ENCODE results near the gene AOPEP. TPM values are rescaled to one million over a fixed set of nuclear protein-coding genes. Genes with fewer than 3 reads are reported as not detected.
"Not testable (repeated sequence)": the region's sequence is repeated elsewhere in the genome, so short reads cannot be mapped to it uniquely, and the experiment has no call there.

Gene AOPEP
- total RNA-seq, 1 experiment from 2014 or later, result 39.6 TPM

- Histone ChIP-seq H3K4me3 (no peak overlapping the region), H3K36me3 (peaks cover 2% of the 10 kb centered on the region), H3K27ac (no peak overlapping the region), H3K9me3 (replicated peaks) (no peaks in the 10 kb centered on the region), H3K4me1 (replicated peaks) (peaks cover 26% of the 10 kb centered on the region), H3K27me3 (replicated peaks) (no peaks in the 10 kb centered on the region)
- no peak for DNase-seq (ENCODE audit: low read depth in 1 of 2, low spot score in 2 of 2)
These were observed 223.6 kb downstream of the AOPEP start for GRCh38 chr9:94950040-94950578.

DNA sequence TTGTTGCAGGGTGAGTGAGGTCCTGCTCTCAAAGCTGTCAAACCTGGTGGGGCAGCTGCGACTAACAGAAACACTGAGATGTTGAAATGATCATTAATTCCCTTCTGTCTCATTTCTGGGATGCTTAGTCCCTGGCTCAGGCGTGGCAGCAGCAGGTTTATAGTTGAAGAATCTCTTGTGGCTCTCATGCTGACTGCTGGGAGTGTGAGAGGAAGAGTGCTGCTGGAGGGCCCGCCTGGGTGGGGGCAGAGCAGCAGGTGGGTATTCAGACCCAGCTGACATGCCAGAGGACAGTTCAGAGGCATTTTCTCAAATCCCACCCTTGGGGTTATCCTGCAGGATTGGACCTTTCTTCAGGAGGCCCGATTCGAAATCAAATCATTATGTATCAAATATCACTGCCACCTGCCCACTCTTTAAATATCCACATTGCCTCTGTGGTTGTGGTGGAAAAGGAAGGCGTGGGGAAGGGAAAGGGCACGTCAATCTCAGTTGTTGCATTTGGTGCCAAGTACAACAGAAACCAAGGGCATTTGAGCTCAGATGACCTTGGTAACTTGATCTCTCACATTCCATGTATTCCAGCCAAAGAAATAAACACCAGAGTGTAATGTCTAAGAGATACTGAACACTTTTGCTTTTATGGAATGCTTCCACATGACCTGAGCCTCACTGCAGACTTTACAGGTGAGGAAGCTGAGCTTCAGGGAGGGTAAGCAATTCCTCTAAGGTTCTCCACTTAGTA lies 224.3 kb downstream of the AOPEP start:
- H3K4me3 ChIP-seq, result no peak overlapping the region
- H3K4me1 ChIP-seq (replicated peaks), result peaks cover 20% of the 10 kb centered on the region
- no peak overlapping the region for H3K27ac ChIP-seq
- no peak for DNase-seq (ENCODE audit: low read depth in 1 of 2, low spot score in 2 of 2)
- peaks cover 9% of the 10 kb centered on the region for H3K36me3 ChIP-seq
- H3K27me3 ChIP-seq (replicated peaks), result no peaks in the 10 kb centered on the region
- no peaks in the 10 kb centered on the region for H3K9me3 ChIP-seq (replicated peaks)

DNA sequence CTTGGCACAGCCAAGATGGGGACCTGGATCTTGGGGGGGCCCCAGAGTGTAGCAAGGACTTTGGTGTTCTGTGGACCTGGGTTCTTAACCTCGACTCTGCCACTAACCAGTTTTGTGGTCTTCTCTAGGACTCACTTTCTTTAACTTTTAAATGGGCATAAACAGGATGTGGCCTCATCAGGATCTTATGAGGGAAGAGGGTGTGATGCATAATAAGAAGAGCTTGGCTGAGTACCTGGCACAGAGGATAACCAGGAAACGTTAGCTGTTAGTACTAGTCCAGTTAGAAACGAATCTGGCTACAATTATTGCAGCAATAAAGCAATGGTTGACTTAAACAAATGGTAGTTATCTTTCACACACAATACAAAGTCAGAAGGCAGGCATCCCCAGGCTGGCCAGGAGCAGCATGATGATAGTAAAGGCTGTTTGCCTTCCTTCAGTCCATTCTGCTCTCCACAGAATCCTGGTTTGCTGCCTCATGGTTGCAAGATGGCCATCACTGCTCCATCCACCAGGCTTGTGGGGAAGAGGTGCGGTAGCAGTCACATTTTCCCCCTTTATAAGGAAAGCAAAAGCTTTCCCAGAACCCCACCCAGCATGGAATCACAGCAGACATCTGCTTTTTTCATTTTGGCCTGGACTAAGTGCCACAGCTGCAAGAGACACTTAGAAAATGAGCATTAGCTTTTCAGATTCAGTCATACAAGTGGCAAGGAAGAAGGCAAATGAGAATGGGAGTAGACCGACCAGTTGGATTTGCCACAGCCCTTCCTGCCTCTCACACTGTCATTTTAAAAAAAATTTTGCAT lies 225.0 kb downstream of the AOPEP start:
- H3K4me3 ChIP-seq, result no peak overlapping the region
- H3K27me3 ChIP-seq (replicated peaks), result no peaks in the 10 kb centered on the region
- H3K4me1 ChIP-seq (replicated peaks), result peaks cover 15% of the 10 kb centered on the region
- no peaks in the 10 kb centered on the region for H3K9me3 ChIP-seq (replicated peaks)
- peaks cover 17% of the 10 kb centered on the region for H3K36me3 ChIP-seq
- no peak for DNase-seq (ENCODE audit: low read depth in 1 of 2, low spot score in 2 of 2)
- no peak overlapping the region for H3K27ac ChIP-seq

- DNase-seq (ENCODE audit: low read depth in 1 of 2, low spot score in 2 of 2), result no peak
- Histone ChIP-seq H3K4me3 (no peak overlapping the region), H3K27me3 (replicated peaks) (no peaks in the 10 kb centered on the region), H3K9me3 (replicated peaks) (no peaks in the 10 kb centered on the region), H3K4me1 (replicated peaks) (peaks cover 15% of the 10 kb centered on the region), H3K27ac (no peak overlapping the region), H3K36me3 (peaks cover 22% of the 10 kb centered on the region)
These were observed 226.3 kb downstream of the AOPEP start for GRCh38 chr9:94952565-94953373.

DNA sequence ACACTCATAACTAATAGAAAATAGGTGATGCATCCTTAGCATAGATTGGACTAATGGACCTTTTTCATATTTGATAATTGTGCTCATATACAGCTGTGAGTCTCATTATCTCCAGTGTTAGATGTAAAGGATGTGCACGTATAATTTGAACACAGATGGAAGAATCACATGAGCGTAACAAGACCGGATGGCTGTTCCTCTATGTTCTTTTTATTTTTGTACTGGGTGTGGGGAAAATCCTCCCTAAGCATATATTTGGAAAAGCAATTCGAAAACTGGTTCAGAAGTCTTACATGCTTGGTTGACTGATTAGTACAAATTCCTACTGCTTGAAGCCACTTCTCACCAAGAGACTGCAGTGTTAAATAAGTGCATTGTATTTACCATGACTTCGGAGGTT lies 230.2 kb downstream of the AOPEP start:
- Histone ChIP-seq H3K4me3 (no peak overlapping the region), H3K27ac (no peak overlapping the region), H3K4me1 (replicated peaks) (no peaks in the 10 kb centered on the region; the same call in 1 of the 2 replicates), H3K27me3 (replicated peaks) (no peaks in the 10 kb centered on the region), H3K36me3 (peaks cover 27% of the 10 kb centered on the region), H3K9me3 (replicated peaks) (no peaks in the 10 kb centered on the region)
- DNase-seq (ENCODE audit: low read depth in 1 of 2, low spot score in 2 of 2), result no peak

DNA sequence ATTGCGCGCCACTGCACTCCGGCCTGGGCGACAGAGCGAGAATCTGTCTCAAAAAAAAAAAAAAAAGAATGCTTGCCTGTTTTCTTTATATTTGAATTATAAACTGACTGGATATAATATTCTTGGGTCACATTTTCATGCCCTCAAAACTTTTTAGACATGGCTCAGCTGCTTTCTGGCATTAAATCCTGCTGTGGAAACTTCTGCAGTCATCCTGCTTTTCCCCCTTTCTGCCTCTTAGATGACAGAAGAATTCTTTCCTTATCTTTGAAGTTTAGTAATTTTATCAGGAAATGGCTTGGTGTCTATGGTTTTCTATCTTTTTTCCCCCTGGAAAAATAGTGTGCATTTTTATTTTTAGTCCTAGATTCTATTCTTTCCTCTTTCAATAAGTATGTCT lies 234.5 kb downstream of the AOPEP start:
- Histone ChIP-seq H3K36me3 (peaks cover 16% of the 10 kb centered on the region), H3K4me3 (no peak overlapping the region), H3K27ac (no peak overlapping the region), H3K4me1 (replicated peaks) (no peaks in the 10 kb centered on the region; the same call in 1 of the 2 replicates), H3K27me3 (replicated peaks) (no peaks in the 10 kb centered on the region), H3K9me3 (replicated peaks) (no peaks in the 10 kb centered on the region)
- no peak for DNase-seq (ENCODE audit: low read depth in 1 of 2, low spot score in 2 of 2)

DNA sequence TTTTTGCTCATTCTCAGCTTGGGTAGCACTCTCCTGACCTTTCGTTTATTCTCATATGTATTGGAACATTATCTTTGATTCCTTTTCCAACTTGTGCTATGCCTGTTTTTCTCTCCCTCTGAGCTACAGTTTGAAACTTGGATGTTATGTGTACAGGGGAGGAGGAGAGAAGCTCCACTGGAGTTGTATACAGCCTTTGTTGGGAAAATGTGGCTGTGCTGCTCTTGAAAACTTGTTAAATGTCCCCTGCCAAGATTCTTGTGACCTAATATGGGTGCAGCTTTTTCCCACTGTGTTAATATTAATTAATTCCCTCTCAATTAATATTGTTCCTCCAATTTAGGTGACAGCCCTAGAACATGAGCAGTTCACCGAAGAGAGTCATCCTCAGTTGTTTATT lies 235.4 kb downstream of the AOPEP start:
- DNase-seq (ENCODE audit: low read depth in 1 of 2, low spot score in 2 of 2), result no peak
- H3K9me3 ChIP-seq (replicated peaks), result no peaks in the 10 kb centered on the region
- H3K4me3 ChIP-seq, result no peak overlapping the region
- H3K27ac ChIP-seq, result no peak overlapping the region
- peaks cover 7% of the 10 kb centered on the region for H3K36me3 ChIP-seq
- H3K4me1 ChIP-seq (replicated peaks), result no peaks in the 10 kb centered on the region; the same call in 1 of the 2 replicates
- no peaks in the 10 kb centered on the region for H3K27me3 ChIP-seq (replicated peaks)

GRCh38 chr9:94965631-94966030 lies 239.1 kb downstream of the AOPEP start:
- not testable (repeated sequence) for H3K4me1 ChIP-seq (replicated peaks); H3K4me3 ChIP-seq; H3K27me3 ChIP-seq (replicated peaks); H3K9me3 ChIP-seq (replicated peaks); H3K27ac ChIP-seq; DNase-seq (ENCODE audit: low read depth in 1 of 2, low spot score in 2 of 2); H3K36me3 ChIP-seq

GRCh38 chr9:94966046-94966445 lies 239.5 kb downstream of the AOPEP start:
- not testable (repeated sequence) for H3K27me3 ChIP-seq (replicated peaks); H3K9me3 ChIP-seq (replicated peaks); H3K4me1 ChIP-seq (replicated peaks); H3K27ac ChIP-seq; DNase-seq (ENCODE audit: low read depth in 1 of 2, low spot score in 2 of 2); H3K4me3 ChIP-seq; H3K36me3 ChIP-seq

DNA sequence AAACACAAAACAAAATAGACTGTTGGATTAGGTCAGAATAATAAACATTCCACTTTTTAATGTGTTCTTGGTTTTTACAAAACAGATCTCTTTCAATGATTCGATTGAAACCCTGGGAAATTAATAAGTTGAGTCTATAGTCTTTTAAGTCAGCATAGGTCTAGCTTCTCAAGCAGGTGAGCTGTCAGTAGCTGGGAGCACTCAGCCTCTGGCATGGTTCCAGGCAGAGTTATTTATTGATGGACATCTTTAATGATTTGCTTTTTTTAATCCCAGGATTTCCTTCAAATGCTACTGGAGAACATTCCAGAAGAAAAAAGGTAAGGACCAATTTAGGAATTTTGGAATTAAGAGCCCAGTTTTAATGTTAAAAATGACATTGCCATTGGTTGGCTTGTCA lies 241.0 kb downstream of the AOPEP start:
- Histone ChIP-seq H3K36me3 (peaks cover 4% of the 10 kb centered on the region; the same call in 1 of the 2 replicates), H3K4me3 (no peak overlapping the region), H3K27ac (no peak overlapping the region), H3K9me3 (replicated peaks) (no peaks in the 10 kb centered on the region), H3K4me1 (replicated peaks) (no peaks in the 10 kb centered on the region; the same call in 1 of the 2 replicates), H3K27me3 (replicated peaks) (no peaks in the 10 kb centered on the region)
- no peak for DNase-seq (ENCODE audit: low read depth in 1 of 2, low spot score in 2 of 2)

GRCh38 chr9:94971378-94972131 lies 245.1 kb downstream of the AOPEP start:
- H3K36me3 ChIP-seq, result peaks cover 4% of the 10 kb centered on the region; the same call in 1 of the 2 replicates
- H3K27me3 ChIP-seq (replicated peaks), result no peaks in the 10 kb centered on the region
- no peak for DNase-seq (ENCODE audit: low read depth in 1 of 2, low spot score in 2 of 2)
- H3K27ac ChIP-seq, result no peak overlapping the region
- no peaks in the 10 kb centered on the region for H3K9me3 ChIP-seq (replicated peaks)
- no peak overlapping the region for H3K4me3 ChIP-seq
- H3K4me1 ChIP-seq (replicated peaks), result peaks cover 10% of the 10 kb centered on the region; the same call in 1 of the 2 replicates

DNA sequence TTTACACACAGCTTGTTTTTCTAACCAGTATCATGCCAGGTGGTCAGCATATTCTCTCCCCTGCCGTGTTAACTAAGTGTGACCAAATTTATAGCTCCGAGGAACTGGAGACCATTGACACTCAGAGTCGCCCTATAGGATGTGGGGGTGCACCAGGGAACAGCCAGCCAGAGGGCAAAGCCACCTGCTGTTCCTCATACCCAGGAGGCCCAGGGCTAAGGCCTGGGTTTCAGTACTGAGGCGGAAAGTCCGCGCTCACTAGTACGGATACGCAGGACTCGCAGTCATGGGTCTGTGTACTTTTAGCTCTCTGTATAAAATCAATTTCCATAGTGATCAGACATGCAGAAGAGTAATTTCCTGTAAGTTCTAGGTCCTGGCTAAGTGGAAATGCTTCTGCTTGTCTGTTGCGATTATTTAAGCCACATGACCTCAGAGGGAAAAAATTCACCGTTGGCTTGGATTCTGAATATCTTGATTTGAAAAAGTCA lies 247.0 kb downstream of the AOPEP start:
- Histone ChIP-seq H3K27ac (no peak overlapping the region), H3K9me3 (replicated peaks) (no peaks in the 10 kb centered on the region), H3K4me1 (replicated peaks) (peaks cover 10% of the 10 kb centered on the region; the same call in 1 of the 2 replicates), H3K27me3 (replicated peaks) (no peaks in the 10 kb centered on the region), H3K36me3 (peaks cover 4% of the 10 kb centered on the region; the same call in 1 of the 2 replicates), H3K4me3 (no peak overlapping the region)
- no peak for DNase-seq (ENCODE audit: low read depth in 1 of 2, low spot score in 2 of 2)

Data from SJSA1 (cell line).